Measurements from ENCODE around the gene OPN1SW.

The OPN1SW gene

GRCh38 chr7:128781126-128781525 lies 5.5 kb upstream of the OPN1SW start:
- Histone ChIP-seq H3K9me3 (ENCODE audit: control insufficient read depth, low read length) (no peaks in the 10 kb centered on the region), H3K27ac (ENCODE audit: low read depth, low read length, severe bottlenecking) (no peak overlapping the region), H3K4me3 (ENCODE audit: extremely low read depth, insufficient read depth, low read length, poor library complexity, severe bottlenecking) (no peak overlapping the region), H3K4me1 (ENCODE audit: control insufficient read depth, insufficient read depth, low read length, poor library complexity, severe bottlenecking) (peaks cover 3% of the 10 kb centered on the region), H3K36me3 (ENCODE audit: control insufficient read depth, insufficient read depth, low read length) (no peaks in the 10 kb centered on the region)
- WGBS, 2 experiments (ENCODE audit: insufficient coverage in 2 of 2), result 93 to 97% methylated on average over 3 of the region's 5 CpGs

- H3K27ac ChIP-seq (ENCODE audit: low read depth, low read length, severe bottlenecking), result no peak overlapping the region
- no peaks in the 10 kb centered on the region for H3K9me3 ChIP-seq (ENCODE audit: control insufficient read depth, low read length)
- 92 to 93% methylated on average over 5 of the region's 5 CpGs for WGBS, 2 experiments (ENCODE audit: insufficient coverage in 2 of 2)
- peaks cover 9% of the 10 kb centered on the region for H3K36me3 ChIP-seq (ENCODE audit: control insufficient read depth, insufficient read depth, low read length)
- H3K4me3 ChIP-seq (ENCODE audit: extremely low read depth, insufficient read depth, low read length, poor library complexity, severe bottlenecking), result no peak overlapping the region
- H3K4me1 ChIP-seq (ENCODE audit: control insufficient read depth, insufficient read depth, low read length, poor library complexity, severe bottlenecking), result peaks cover 3% of the 10 kb centered on the region
These were observed 3.4 kb upstream of the OPN1SW start for GRCh38 chr7:128778946-128779345.

GRCh38 chr7:128777156-128778123 lies 1.8 kb upstream of the OPN1SW start:
- 84 to 95% methylated on average over 2 to 3 of the region's 5 CpGs for WGBS, 2 experiments (ENCODE audit: insufficient coverage in 2 of 2)
- Histone ChIP-seq H3K27ac (ENCODE audit: low read depth, low read length, severe bottlenecking) (no peak overlapping the region), H3K4me1 (ENCODE audit: control insufficient read depth, insufficient read depth, low read length, poor library complexity, severe bottlenecking) (peaks cover 3% of the 10 kb centered on the region), H3K36me3 (ENCODE audit: control insufficient read depth, insufficient read depth, low read length) (peaks cover 23% of the 10 kb centered on the region), H3K9me3 (ENCODE audit: control insufficient read depth, low read length) (no peaks in the 10 kb centered on the region), H3K4me3 (ENCODE audit: extremely low read depth, insufficient read depth, low read length, poor library complexity, severe bottlenecking) (no peak overlapping the region)

- WGBS, 2 experiments (ENCODE audit: insufficient coverage in 2 of 2), result 90 to 95% methylated on average over 3 to 7 of the region's 7 CpGs
- H3K4me3 ChIP-seq (ENCODE audit: extremely low read depth, insufficient read depth, low read length, poor library complexity, severe bottlenecking), result no peak overlapping the region
These were observed 673 bp downstream of the OPN1SW start for GRCh38 chr7:128774921-128775320.

GRCh38 chr7:128774029-128774689 lies 1.4 kb downstream of the OPN1SW start:
- H3K9me3 ChIP-seq (ENCODE audit: control insufficient read depth, low read length), result no peaks in the 10 kb centered on the region
- H3K27ac ChIP-seq (ENCODE audit: low read depth, low read length, severe bottlenecking), result no peak overlapping the region
- peaks cover 56% of the 10 kb centered on the region for H3K36me3 ChIP-seq (ENCODE audit: control insufficient read depth, insufficient read depth, low read length)
- no peaks in the 10 kb centered on the region for H3K4me1 ChIP-seq (ENCODE audit: control insufficient read depth, insufficient read depth, low read length, poor library complexity, severe bottlenecking)
- no peak overlapping the region for H3K4me3 ChIP-seq (ENCODE audit: extremely low read depth, insufficient read depth, low read length, poor library complexity, severe bottlenecking)
- WGBS, 2 experiments (ENCODE audit: insufficient coverage in 2 of 2), result 85 to 94% methylated on average over 7 to 8 of the region's 13 CpGs

More at GRCh38 chr7:128774921-128775320, 673 bp downstream of the OPN1SW start:
- H3K9me3 ChIP-seq (ENCODE audit: control insufficient read depth, low read length), result no peaks in the 10 kb centered on the region
- H3K36me3 ChIP-seq (ENCODE audit: control insufficient read depth, insufficient read depth, low read length), result peaks cover 48% of the 10 kb centered on the region
- H3K27ac ChIP-seq (ENCODE audit: low read depth, low read length, severe bottlenecking), result no peak overlapping the region
- no peaks in the 10 kb centered on the region for H3K4me1 ChIP-seq (ENCODE audit: control insufficient read depth, insufficient read depth, low read length, poor library complexity, severe bottlenecking)

GRCh38 chr7:128773604-128774003 lies 2.0 kb downstream of the OPN1SW start:
- peaks cover 61% of the 10 kb centered on the region for H3K36me3 ChIP-seq (ENCODE audit: control insufficient read depth, insufficient read depth, low read length)
- H3K27ac ChIP-seq (ENCODE audit: low read depth, low read length, severe bottlenecking), result no peak overlapping the region
- WGBS, 2 experiments (ENCODE audit: insufficient coverage in 2 of 2), result 96 to 99% methylated on average over 9 to 11 of the region's 12 CpGs

GRCh38 chr7:128770233-128770632 lies 5.4 kb downstream of the OPN1SW start:
- WGBS, 2 experiments (ENCODE audit: insufficient coverage in 2 of 2), result 100% methylated on average over 1 of the region's 2 CpGs; no CpG with 5 or more reads in 1 of the 2 experiments
- no peak overlapping the region for H3K4me3 ChIP-seq (ENCODE audit: extremely low read depth, insufficient read depth, low read length, poor library complexity, severe bottlenecking)
- H3K27ac ChIP-seq (ENCODE audit: low read depth, low read length, severe bottlenecking), result no peak overlapping the region
- peaks cover 90% of the 10 kb centered on the region for H3K36me3 ChIP-seq (ENCODE audit: control insufficient read depth, insufficient read depth, low read length)
- H3K4me1 ChIP-seq (ENCODE audit: control insufficient read depth, insufficient read depth, low read length, poor library complexity, severe bottlenecking), result no peaks in the 10 kb centered on the region
- H3K9me3 ChIP-seq (ENCODE audit: control insufficient read depth, low read length), result no peaks in the 10 kb centered on the region

More at GRCh38 chr7:128773604-128774003, 2.0 kb downstream of the OPN1SW start:
- H3K9me3 ChIP-seq (ENCODE audit: control insufficient read depth, low read length), result no peaks in the 10 kb centered on the region
- no peaks in the 10 kb centered on the region for H3K4me1 ChIP-seq (ENCODE audit: control insufficient read depth, insufficient read depth, low read length, poor library complexity, severe bottlenecking)
- H3K4me3 ChIP-seq (ENCODE audit: extremely low read depth, insufficient read depth, low read length, poor library complexity, severe bottlenecking), result no peak overlapping the region

- H3K36me3 ChIP-seq (ENCODE audit: control insufficient read depth, insufficient read depth, low read length), result peaks cover 99% of the 10 kb centered on the region
- WGBS, 2 experiments (ENCODE audit: insufficient coverage in 2 of 2), result 93 to 100% methylated on average over 5 to 6 of the region's 6 CpGs
- H3K4me1 ChIP-seq (ENCODE audit: control insufficient read depth, insufficient read depth, low read length, poor library complexity, severe bottlenecking), result no peaks in the 10 kb centered on the region
- no peak overlapping the region for H3K4me3 ChIP-seq (ENCODE audit: extremely low read depth, insufficient read depth, low read length, poor library complexity, severe bottlenecking)
- H3K9me3 ChIP-seq (ENCODE audit: control insufficient read depth, low read length), result no peaks in the 10 kb centered on the region
- H3K27ac ChIP-seq (ENCODE audit: low read depth, low read length, severe bottlenecking), result no peak overlapping the region
These were observed 8.0 kb downstream of the OPN1SW start for GRCh38 chr7:128767475-128768110.

- Histone ChIP-seq H3K4me1 (ENCODE audit: control insufficient read depth, insufficient read depth, low read length, poor library complexity, severe bottlenecking) (no peaks in the 10 kb centered on the region), H3K27ac (ENCODE audit: low read depth, low read length, severe bottlenecking) (no peak overlapping the region), H3K36me3 (ENCODE audit: control insufficient read depth, insufficient read depth, low read length) (peaks cover 99% of the 10 kb centered on the region), H3K9me3 (ENCODE audit: control insufficient read depth, low read length) (no peaks in the 10 kb centered on the region), H3K4me3 (ENCODE audit: extremely low read depth, insufficient read depth, low read length, poor library complexity, severe bottlenecking) (no peak overlapping the region)
- WGBS, 2 experiments (ENCODE audit: insufficient coverage in 2 of 2), result 83% methylated on average over 1 of the region's 3 CpGs; no CpG with 5 or more reads in 1 of the 2 experiments
These were observed 12.1 kb downstream of the OPN1SW start for GRCh38 chr7:128763541-128763940.

GRCh38 chr7:128759242-128759641 lies 16.4 kb downstream of the OPN1SW start:
- Histone ChIP-seq H3K4me3 (ENCODE audit: extremely low read depth, insufficient read depth, low read length, poor library complexity, severe bottlenecking) (no peak overlapping the region), H3K9me3 (ENCODE audit: control insufficient read depth, low read length) (no peaks in the 10 kb centered on the region), H3K4me1 (ENCODE audit: control insufficient read depth, insufficient read depth, low read length, poor library complexity, severe bottlenecking) (no peaks in the 10 kb centered on the region), H3K36me3 (ENCODE audit: control insufficient read depth, insufficient read depth, low read length) (peaks cover 98% of the 10 kb centered on the region), H3K27ac (ENCODE audit: low read depth, low read length, severe bottlenecking) (no peak overlapping the region)
